Panc1 (cell line): Measurements from ENCODE around the gene IRX3.

Experiments used
- CTCF ChIP-seq: fragments of 450-650 bp; IDR thresholded peaks from 2 replicates; pipeline ENCODE4 v1.5.1; 2017; ENCODE audit warnings: mild to moderate bottlenecking
- POLR2AphosphoS5 ChIP-seq: IDR thresholded peaks from 2 replicates; pipeline ENCODE4 v1.6.1; 2012; ENCODE audit warnings: mild to moderate bottlenecking, low read depth, low read length, moderate library complexity
- REST ChIP-seq, 2 experiments: IDR thresholded peaks; 2 replicates each; pipeline ENCODE4 v1.6.1; 2011 to 2012; ENCODE audit warnings: low read depth in 2 of 2, control low read depth in 1 of 2, low read length in 1 of 2, mild to moderate bottlenecking in 1 of 2, moderate library complexity in 1 of 2; ENCODE audit not compliant: insufficient read depth in 1 of 2
- SIN3A ChIP-seq: IDR thresholded peaks from 2 replicates; pipeline ENCODE4 v1.6.1; 2012; ENCODE audit warnings: low read depth, mild to moderate bottlenecking, low read length, moderate library complexity, borderline replicate concordance; ENCODE audit not compliant: insufficient read depth

GRCh38 chr16:54288835-54289241 is 2.3 kb upstream of the IRX3 start:
- TF ChIP-seq CTCF: no peak
- TF ChIP-seq REST (IDR thresholded peaks at IDR 0.05; ENCODE audit: insufficient read depth in 1 of 2, low read depth in 2 of 2, low read length in 1 of 2): no peak
- TF ChIP-seq POLR2AphosphoS5: no peak
- no peak for TF ChIP-seq SIN3A
